C1 segment of cervical spinal cord (tissue), 14 donors: ENCODE measurements around the gene COL27A1.

Experiments
- DNase-seq, 14 donors: peaks; one replicate each; lab custom pipeline; 2025; lab: John Stamatoyannopoulos, UW

Gene COL27A1

DNA sequence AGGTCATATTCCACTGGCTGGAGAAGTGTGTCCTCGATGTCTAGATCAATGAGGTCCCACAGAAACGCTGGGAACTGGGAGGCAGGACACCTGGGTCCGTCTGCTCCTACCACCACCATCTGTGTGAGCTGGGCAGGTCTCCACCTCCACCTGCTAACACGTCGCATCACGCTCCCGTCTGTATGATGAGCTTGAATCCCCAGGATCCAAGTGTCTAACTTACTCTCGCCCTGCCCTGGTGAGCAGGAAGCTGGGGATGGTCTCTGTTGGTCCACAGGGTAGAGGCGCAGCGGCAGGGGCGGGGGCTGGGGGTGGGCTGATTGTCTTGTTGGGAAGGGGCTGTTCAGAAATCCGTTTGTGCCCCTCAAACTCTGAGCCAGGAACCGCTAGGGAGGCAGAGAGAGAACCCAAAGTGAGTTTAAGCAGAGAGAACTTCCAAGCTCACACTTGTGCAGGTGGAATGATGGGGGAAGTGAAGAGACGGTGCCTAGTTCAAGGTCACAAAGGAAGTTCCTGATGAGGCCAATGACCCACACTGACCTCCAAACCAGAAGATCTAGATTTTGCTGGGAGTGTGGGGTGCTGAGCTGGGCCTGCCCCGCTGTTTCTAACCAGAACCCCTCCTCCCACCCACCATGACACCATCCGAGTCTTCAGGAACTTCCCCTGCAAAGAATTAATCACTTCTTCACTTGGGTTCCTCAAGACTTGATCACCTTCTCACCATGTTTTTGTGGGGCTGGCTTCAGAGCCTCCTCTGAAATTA is 195.5 kb downstream of the COL27A1 start:
- no peak for DNase-seq

DNA sequence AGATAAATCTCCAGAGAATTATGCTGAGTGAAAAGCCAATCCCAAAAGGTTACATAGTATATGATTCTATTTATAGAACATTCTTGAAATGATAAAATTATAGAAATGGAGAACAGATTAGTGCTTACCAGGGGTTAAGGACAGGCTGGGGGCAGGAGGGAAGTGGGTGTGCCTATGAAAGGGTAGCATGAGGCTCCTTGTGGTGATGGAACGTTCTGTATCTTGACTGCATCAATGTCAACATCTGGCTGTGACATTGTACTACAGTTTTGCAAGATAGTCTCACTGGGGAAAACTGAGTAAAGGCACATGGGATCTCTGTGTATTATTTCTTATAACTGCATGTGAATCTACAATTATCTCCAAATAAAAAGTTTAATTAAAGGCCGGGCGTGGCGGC is 196.6 kb downstream of the COL27A1 start:
- no peak for DNase-seq

DNA sequence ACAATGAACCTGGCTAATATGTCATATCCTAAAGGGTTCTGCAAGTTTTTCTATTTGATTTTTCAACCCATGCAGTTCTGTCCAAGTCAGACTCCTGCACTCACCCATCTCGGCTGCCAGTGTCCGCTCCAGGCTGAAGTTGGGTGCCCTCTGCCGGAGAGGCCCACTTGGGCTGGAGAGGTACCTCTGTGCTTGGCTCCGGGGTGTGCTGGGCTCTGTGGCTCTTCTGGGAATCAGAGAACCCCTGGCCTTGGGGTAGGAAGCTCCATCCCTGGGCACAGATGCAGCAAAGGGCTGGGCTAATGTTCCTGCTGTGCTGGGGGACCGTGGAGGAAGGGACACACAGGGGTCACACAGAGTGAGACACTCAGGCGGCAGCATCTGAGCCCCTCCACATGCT is 200.5 kb downstream of the COL27A1 start:
- no peak for DNase-seq

DNA sequence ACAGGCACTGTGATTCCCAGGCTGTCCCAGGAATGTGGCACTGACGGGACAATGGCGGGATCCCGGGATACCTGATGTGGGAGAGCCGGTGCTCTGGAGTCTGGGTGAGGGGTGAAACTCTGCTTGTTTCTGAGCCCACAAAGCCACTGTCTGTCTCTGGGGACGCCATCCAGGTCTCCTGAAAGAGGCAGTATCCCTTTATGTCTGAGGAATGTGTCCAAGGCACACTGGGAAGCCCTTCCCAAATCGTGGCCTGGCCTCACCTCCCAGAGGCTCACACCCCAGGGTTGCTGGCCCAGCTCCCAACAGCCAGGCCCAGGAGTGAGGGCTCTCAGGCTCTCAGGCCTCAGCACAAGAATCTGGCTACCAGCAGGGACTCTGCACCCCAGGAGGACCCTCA is 201.5 kb downstream of the COL27A1 start:
- no peak for DNase-seq

DNA sequence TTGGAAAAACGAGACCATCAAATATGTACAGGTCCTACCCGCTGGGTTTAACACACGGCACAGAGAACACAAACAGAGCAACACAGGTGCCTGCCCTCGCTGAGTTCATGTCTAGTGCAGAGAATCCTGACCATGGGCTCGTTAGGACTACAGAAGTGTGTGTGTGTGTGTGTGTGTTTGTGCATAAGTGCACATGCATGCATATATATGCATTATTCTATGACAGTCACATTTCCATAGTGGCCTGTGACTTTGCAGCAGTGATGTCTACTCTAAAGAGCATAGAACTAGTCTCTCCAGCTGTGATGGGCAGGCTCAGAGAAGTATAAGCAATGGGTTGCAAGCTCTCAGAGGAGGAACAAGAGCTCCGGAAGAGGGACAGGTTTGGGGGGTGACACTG is 202.0 kb downstream of the COL27A1 start:
- no peak for DNase-seq

DNA sequence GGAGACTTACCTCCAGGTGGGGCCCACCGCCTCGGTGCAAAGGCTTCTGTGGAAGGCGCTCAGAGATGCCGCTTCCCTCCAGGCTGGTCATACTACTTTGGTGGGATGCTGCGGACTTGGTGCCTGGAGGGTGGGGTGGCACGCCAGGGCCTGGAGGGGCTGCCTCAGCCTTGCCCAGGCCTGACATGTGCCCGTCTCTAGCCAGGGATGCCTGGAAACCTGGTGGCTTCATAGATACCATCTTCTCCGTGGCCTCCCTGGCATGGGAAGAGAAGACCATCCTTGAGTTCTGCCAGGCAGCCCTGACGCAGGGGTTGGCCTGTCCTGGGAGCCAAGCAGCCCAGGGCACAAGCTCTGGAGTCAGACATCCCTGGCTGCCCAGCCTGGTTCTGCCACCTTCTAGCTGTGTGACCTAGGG is 202.6 kb downstream of the COL27A1 start:
- no peak for DNase-seq

DNA sequence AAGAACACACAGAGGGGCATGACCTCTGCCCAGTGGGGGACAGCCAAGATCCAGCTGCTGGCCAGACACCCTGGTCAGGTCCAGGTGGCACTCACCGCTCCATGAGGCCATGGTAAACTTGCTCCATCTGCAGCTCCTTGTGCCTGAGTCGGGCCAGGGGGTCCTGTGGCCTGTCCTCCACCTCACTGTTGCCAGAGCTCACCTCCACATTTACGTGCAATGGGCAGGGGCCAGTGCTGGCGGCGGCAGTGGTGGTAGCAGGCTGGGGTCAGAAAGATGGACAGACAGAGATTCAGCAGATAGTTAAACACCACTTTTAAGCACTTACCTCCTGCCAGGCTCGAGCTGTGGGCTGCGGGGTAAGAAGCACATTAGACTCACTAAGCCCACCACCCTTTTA is 204.5 kb downstream of the COL27A1 start:
- DNase-seq: no peak

DNA sequence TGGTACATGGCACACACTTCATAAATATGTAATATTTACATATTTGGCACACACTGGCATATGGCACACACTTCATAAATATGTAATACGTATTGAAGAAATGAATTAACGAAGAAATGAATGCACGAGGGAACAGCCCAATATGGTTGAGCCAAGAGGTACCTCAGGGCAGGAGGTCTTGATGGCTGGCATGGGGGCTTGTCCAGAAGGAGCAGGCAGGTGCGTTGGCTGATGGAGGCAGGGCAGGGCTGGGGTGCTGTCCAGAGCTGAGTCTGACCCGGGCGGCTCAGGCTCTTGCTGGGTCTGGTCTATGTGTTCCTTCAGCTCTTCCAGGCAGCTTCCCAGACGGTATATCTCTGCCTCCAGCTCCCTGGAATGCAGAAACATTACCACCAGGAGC is 206.2 kb downstream of the COL27A1 start:
- DNase-seq: no peak
